CD4-positive, alpha-beta T cell (primary cell): ENCODE results near the gene MPV17. TPM values are rescaled to one million over a fixed set of nuclear protein-coding genes. Genes with fewer than 3 reads are reported as not detected.

Experiments
- ATAC-seq: fragments of 200-7000 bp; cut with Tn5 transposase; one replicate; pipeline ENCODE4 v1.10.0; 2022; ENCODE audit warnings: mild to moderate bottlenecking; ENCODE audit not compliant: poor library complexity
- CTCF ChIA-PET: fragments of 350-600 bp; sonication (Branson Sonifier 250); formaldehyde crosslinking; loops from one replicate; lab custom pipeline; 2021; ENCODE audit warnings: antibody characterized with exemption, inconsistent platforms; lab: Charles Lee
- POLR2A ChIA-PET: fragments of 350-600 bp; sonication (Branson Sonifier 250); formaldehyde crosslinking; loops from one replicate; lab custom pipeline; 2021; ENCODE audit warnings: antibody characterized with exemption, inconsistent platforms; lab: Charles Lee
- DNase-seq, 14 experiments: peaks; one replicate each; pipeline ENCODE4 v3.0.0-alpha.2; 2013 to 2020; ENCODE audit warnings: mixed read lengths in 2 of 14
- H3K27ac ChIP-seq, 2 donors: one replicate each; pipeline versions ENCODE4 v1.5.1 to v1.7.0; 2013; ENCODE audit warnings: low read length in 2 of 2, low read depth in 1 of 2, mild to moderate bottlenecking in 1 of 2
- H3K27me3 ChIP-seq, 2 experiments: 1 replicate in 1 of 2; 2 replicates in 1 of 2; pipeline versions ENCODE4 v1.6.1 to v1.7.0; 2013; ENCODE audit warnings: low read length in 2 of 2, control low read depth in 1 of 2, mild to moderate bottlenecking in 1 of 2, moderate library complexity in 1 of 2; ENCODE audit not compliant: insufficient read depth in 2 of 2, control insufficient read depth in 1 of 2
- H3K36me3 ChIP-seq: one replicate; pipeline ENCODE4 v1.6.1; 2013; ENCODE audit warnings: low read length, control low read depth; ENCODE audit not compliant: insufficient read depth
- H3K4me1 ChIP-seq: one replicate; pipeline ENCODE4 v1.6.1; 2013; ENCODE audit warnings: low read length, control low read depth; ENCODE audit not compliant: insufficient read depth
- H3K4me3 ChIP-seq: one replicate; pipeline ENCODE4 v1.5.1; 2013; ENCODE audit warnings: mild to moderate bottlenecking, low read length, moderate library complexity
- H3K9me3 ChIP-seq, 2 experiments: 1 replicate in 1 of 2; 2 replicates in 1 of 2; pipeline versions ENCODE4 v1.6.1 to v1.7.0; 2013; ENCODE audit warnings: low read length in 2 of 2, mild to moderate bottlenecking in 2 of 2, control low read depth in 1 of 2, moderate library complexity in 1 of 2; ENCODE audit not compliant: control insufficient read depth in 1 of 2, insufficient read depth in 1 of 2
- H3K27ac Mint-ChIP-seq: one replicate; pipeline ENCODE4 v1.8.0; 2020; ENCODE audit warnings: mixed read lengths
- H3K27me3 Mint-ChIP-seq: one replicate; pipeline ENCODE4 v1.8.0; 2021; ENCODE audit warnings: mixed read lengths
- H3K36me3 Mint-ChIP-seq: one replicate; pipeline ENCODE4 v1.8.0; 2021; ENCODE audit warnings: low read depth, mixed read lengths
- H3K4me1 Mint-ChIP-seq: one replicate; pipeline ENCODE4 v1.8.0; 2021; ENCODE audit warnings: low read depth, mixed read lengths
- H3K4me3 Mint-ChIP-seq: one replicate; pipeline ENCODE4 v1.8.0; 2020; ENCODE audit warnings: mild to moderate bottlenecking, mixed read lengths
- H3K9me3 Mint-ChIP-seq: one replicate; pipeline ENCODE4 v1.8.0; 2020; ENCODE audit warnings: mixed read lengths
- intact Hi-C, 2 experiments: fragments of 100-400 bp; cut with DNase I in 1 of 2; cut with micrococcal nuclease in 1 of 2; formaldehyde crosslinking; loops; one replicate each; pipeline versions ENCODE4 v1.15.1 to v1.9.0; 2023 to 2025; cut with DNase I, micrococcal nuclease
- total RNA-seq, 174 experiments: library from RNA in 2 of 174; stranded (reverse) in 2 of 174; gene quantifications; one replicate each; pipeline ENCODE4 v1.2.3 and lab custom pipeline; 2021 to 2026
- TF ChIP-seq, protein P1 (sequence below): fragments of 200-600 bp; IDR thresholded peaks from one replicate; pipeline ENCODE4 v1.8.0; 2022; ENCODE audit warnings: antibody characterized with exemption, mild to moderate bottlenecking

MPV17 gene
- total RNA-seq, 2 experiments from 2014 or later, result 29.3 to 31.0 TPM

DNA sequence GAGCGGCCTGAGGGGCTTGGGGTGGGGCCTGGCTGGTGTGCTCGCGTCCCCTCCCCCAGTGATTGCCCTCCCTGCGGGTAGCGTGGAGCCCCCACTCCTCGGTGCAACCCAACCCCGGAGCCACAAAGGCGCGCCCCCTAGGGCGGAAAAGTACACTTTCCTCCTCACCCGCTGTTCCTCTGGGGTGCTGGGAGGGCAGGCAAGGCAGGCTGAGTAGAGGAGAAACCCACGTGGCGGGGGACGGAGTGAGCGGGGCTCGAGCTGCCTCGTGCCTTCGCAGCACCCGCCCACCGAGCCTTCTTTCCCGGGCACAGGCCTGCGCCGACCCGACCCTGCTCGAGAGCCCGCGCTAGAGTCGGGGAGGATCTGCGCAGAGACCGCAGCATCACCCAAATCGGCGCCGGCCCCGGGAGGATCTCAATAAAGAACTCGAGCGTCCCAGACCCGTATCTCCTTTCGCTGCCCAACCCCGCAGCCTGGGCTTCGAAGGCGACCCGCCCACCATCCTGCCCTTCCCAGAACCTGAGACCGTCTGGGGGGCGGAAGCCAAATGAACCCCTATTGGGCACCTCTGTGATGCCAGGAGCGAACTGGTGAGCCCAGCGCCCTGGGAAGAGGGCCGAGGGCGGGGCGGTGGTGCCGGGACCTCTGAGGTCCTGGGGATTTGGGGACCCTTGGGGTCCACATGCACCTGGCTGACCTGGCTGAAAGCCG, 16.2 kb downstream of the MPV17 start:
- TF ChIP-seq, protein P1, sequence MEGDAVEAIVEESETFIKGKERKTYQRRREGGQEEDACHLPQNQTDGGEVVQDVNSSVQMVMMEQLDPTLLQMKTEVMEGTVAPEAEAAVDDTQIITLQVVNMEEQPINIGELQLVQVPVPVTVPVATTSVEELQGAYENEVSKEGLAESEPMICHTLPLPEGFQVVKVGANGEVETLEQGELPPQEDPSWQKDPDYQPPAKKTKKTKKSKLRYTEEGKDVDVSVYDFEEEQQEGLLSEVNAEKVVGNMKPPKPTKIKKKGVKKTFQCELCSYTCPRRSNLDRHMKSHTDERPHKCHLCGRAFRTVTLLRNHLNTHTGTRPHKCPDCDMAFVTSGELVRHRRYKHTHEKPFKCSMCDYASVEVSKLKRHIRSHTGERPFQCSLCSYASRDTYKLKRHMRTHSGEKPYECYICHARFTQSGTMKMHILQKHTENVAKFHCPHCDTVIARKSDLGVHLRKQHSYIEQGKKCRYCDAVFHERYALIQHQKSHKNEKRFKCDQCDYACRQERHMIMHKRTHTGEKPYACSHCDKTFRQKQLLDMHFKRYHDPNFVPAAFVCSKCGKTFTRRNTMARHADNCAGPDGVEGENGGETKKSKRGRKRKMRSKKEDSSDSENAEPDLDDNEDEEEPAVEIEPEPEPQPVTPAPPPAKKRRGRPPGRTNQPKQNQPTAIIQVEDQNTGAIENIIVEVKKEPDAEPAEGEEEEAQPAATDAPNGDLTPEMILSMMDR, result no peak
- Histone ChIP-seq H3K27me3 (peaks cover 24 to 27% of the 10 kb centered on the region in 2 experiments), H3K27ac (no peak overlapping the region), H3K4me1 (peaks cover 20% of the 10 kb centered on the region), H3K36me3 (peaks cover 6% of the 10 kb centered on the region), H3K4me3 (peak overlapping the region; percentile 36), H3K9me3 (peaks cover 0 to 10% of the 10 kb centered on the region in 2 experiments)
- CTCF ChIA-PET, result interaction anchor here (0.5 kb wide), 1 partner anchor 39 kb away, joined by 3 read pairs; no protein-coding TSS in a partner anchor
- POLR2A ChIA-PET, result no interaction called here
- Mint-ChIP-seq H3K9me3 (no peaks in the 10 kb centered on the region), H3K36me3 (peaks cover 13% of the 10 kb centered on the region), H3K4me1 (peaks cover 10% of the 10 kb centered on the region), H3K4me3 (peak overlapping the region; percentile 45), H3K27ac (no peak overlapping the region), H3K27me3 (peaks cover 31% of the 10 kb centered on the region)
- intact Hi-C loops, result no loop called here
- ATAC-seq (peak; percentile 51), DNase-seq (peak in 7 of 14 experiments; percentile 9 to 49 (median 16))

DNA sequence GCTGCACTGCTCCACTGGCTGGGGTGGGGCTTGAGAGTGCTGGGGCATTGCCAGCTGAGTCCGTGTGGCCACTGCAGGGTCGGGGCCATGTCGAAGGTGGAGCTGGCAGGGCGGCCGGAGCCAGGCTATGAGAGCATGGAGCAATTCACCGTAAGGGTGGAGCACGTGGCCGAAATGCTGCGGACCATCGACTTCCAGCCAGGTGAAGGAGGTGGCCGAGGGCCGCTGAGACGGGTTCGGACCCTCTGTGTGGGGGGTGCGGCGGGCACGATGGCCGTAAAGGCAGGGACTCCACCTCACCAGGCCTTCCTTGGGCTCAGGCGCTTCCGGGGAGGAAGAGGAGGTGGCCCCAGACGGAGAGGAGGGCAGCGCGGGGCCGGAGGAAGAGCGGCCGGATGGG, 16.8 kb downstream of the MPV17 start:
- peaks cover 10% of the 10 kb centered on the region for H3K4me1 Mint-ChIP-seq
- Histone ChIP-seq H3K27ac (no peak overlapping the region), H3K36me3 (peaks cover 6% of the 10 kb centered on the region), H3K4me3 (peak overlapping the region; percentile 36), H3K9me3 (peaks cover 0 to 10% of the 10 kb centered on the region in 2 experiments), H3K27me3 (peaks cover 24 to 27% of the 10 kb centered on the region in 2 experiments), H3K4me1 (peaks cover 20% of the 10 kb centered on the region)
- peak in 1 of 14 experiments; percentile 23 for DNase-seq
- TF ChIP-seq, protein P1, result no peak
- H3K27ac Mint-ChIP-seq, result no peak overlapping the region
- intact Hi-C loops, result no loop called here
- peaks cover 31% of the 10 kb centered on the region for H3K27me3 Mint-ChIP-seq
- peak overlapping the region; percentile 20 for H3K4me3 Mint-ChIP-seq
- POLR2A ChIA-PET, result no interaction called here
- CTCF ChIA-PET, result no interaction called here
- H3K36me3 Mint-ChIP-seq, result peaks cover 8% of the 10 kb centered on the region
- no peaks in the 10 kb centered on the region for H3K9me3 Mint-ChIP-seq
- ATAC-seq, result no peak

DNA sequence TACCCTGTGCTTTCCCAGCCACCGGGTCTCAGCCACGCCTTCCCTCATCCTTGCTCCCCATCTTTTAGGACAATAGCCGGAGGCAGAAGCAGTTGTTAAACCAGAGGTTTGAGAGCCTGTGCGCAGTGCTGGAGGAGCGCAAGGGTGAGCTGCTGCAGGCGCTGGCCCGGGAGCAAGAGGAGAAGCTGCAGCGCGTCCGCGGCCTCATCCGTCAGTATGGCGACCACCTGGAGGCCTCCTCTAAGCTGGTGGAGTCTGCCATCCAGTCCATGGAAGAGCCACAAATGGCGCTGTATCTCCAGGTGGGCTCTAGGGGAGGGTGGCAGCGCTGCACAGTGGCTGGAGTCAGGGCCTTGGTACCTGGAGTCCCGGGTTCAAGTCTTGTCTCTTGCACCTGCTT, 17.4 kb downstream of the MPV17 start:
- Mint-ChIP-seq H3K27ac (no peak overlapping the region), H3K36me3 (peaks cover 7% of the 10 kb centered on the region), H3K4me3 (no peak overlapping the region), H3K27me3 (peaks cover 31% of the 10 kb centered on the region), H3K4me1 (peaks cover 10% of the 10 kb centered on the region), H3K9me3 (no peaks in the 10 kb centered on the region)
- peaks cover 20% of the 10 kb centered on the region for H3K4me1 ChIP-seq
- TF ChIP-seq, protein P1, result no peak
- peaks cover 6% of the 10 kb centered on the region for H3K36me3 ChIP-seq
- peaks cover 24 to 27% of the 10 kb centered on the region in 2 experiments for H3K27me3 ChIP-seq
- no peak for DNase-seq
- ChIA-PET CTCF (no interaction called here), POLR2A (no interaction called here)
- ATAC-seq, result no peak
- no peak overlapping the region for H3K27ac ChIP-seq
- intact Hi-C loops, result loop anchor here in 1 of 2 experiments (2.0 kb wide), 1 partner anchor 207 kb away; no protein-coding TSS in a partner anchor
- peaks cover 0 to 10% of the 10 kb centered on the region in 2 experiments for H3K9me3 ChIP-seq
- H3K4me3 ChIP-seq, result no peak overlapping the region
